Measurements from ENCODE around the gene DIDO1.

The DIDO1 gene

DNA sequence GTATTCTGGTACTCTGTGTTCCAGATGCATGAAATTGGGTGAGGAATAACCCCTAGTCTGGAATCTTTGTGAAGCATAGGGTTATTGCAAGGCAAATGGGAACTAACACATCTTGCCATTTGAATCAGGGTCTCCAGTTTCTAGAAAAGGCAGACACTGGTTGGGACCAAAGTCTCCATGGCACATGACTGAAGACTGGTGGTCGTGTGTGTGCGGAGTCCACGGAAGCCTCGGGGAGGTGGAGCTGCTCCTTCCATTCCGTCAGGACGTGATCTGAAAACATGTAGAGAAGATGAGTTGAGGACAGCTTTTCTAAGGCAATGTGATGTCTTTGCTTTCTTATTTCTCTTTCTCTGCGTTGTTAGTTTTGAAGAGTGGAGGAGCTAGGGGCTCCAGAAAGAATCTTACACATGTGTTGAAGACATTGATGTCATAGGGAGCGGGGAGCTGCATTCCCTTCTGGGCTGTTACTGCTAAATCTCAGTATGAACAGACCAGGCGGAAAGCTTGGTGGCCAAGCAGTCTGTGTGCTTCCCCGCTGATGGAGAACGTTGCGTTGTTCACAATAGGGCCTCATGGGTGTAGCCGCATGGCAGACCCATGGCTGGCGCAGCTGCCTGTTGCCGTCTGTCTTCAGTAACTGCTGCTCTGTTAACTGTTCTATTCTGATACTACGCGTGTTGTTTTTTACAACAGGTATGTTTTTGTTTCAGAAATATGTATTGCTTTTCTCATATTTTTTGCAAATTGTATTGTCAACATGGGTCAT, 21.4 kb upstream of the DIDO1 start:
- H3K4me3 ChIP-seq, result no peak overlapping the region
- H3K27ac ChIP-seq, result no peak overlapping the region
- no peak for TF ChIP-seq CTCF (IDR thresholded peaks at IDR 0.05)
- no peak for DNase-seq (ENCODE audit: low spot score)

GRCh38 chr20:62946918-62947317, 20.6 kb upstream of the DIDO1 start:
- no peak for DNase-seq (ENCODE audit: low spot score)

DNA sequence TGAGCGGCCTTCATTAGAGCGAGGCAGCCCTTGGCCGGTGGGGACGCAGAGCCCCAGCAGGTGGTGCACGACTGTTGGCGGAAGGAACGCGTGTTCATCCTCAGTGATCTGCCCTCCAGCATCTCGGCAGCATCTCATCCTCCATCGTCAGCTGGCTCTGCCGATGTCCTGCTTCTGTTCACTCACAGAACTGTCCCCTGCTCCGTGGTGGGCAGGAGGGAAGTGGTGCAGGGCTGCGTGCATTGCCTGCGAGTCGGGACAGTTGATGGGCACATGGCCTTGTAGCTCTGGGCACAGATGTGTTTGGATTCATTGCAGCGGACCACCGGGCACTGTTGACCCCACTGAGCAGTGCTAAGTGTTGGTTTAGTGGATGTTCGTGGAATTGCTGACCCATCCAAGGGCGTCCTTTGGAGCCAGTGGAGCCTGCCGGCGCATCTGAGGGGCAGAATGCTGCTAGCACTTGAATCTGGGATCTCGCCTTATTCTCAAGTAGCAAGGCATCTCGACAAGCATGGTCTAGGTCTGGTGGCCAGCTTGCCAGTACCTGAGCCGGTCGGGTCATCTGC, 19.6 kb upstream of the DIDO1 start:
- DNase-seq (ENCODE audit: low spot score), result no peak
- no peak for TF ChIP-seq CTCF (IDR thresholded peaks at IDR 0.05)
- H3K4me3 ChIP-seq, result no peak overlapping the region

More at GRCh38 chr20:62946918-62947317, 20.6 kb upstream of the DIDO1 start:
- H3K27ac ChIP-seq, result no peak overlapping the region
- no peak overlapping the region for H3K4me3 ChIP-seq
- no peak for TF ChIP-seq CTCF (IDR thresholded peaks at IDR 0.05)

GRCh38 chr20:62944746-62945145, 18.4 kb upstream of the DIDO1 start:
- DNase-seq (ENCODE audit: low spot score), result no peak
- TF ChIP-seq CTCF (IDR thresholded peaks at IDR 0.05), result no peak
- Histone ChIP-seq H3K4me3 (no peak overlapping the region), H3K27ac (no peak overlapping the region)

More for the DNA sequence above, 19.6 kb upstream of the DIDO1 start:
- H3K27ac ChIP-seq, result no peak overlapping the region

DNA sequence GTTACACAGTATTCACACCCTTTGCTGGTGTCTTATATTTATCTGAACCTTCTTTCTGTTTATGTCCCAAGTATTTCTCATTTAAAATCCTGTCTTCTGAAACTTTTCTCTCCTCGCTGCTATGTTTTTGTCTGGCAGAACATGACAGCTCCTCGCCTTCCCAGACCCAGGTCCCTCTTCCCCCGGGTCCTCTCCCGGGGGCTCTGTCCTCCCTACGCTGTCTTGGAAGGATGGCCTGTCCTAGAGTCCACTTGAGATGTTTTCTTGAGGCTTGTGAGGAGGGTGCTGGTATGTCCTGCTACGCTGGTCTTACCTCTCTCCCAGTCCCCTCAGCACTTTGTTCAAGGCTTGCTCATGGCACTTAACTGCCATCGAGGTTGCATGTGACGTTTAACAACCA, 17.9 kb upstream of the DIDO1 start:
- TF ChIP-seq CTCF (IDR thresholded peaks at IDR 0.05), result no peak
- H3K4me3 ChIP-seq, result no peak overlapping the region
- no peak for DNase-seq (ENCODE audit: low spot score)
- H3K27ac ChIP-seq, result no peak overlapping the region

- Histone ChIP-seq H3K27ac (no peak overlapping the region), H3K4me3 (no peak overlapping the region)
- no peak for TF ChIP-seq CTCF (IDR thresholded peaks at IDR 0.05)
- DNase-seq (ENCODE audit: low spot score), result no peak
Observed at GRCh38 chr20:62943396-62943795, 17.1 kb upstream of the DIDO1 start.

GRCh38 chr20:62942456-62942855, 16.2 kb upstream of the DIDO1 start:
- no peak for DNase-seq (ENCODE audit: low spot score)
- no peak for TF ChIP-seq CTCF (IDR thresholded peaks at IDR 0.05)
- H3K4me3 ChIP-seq, result no peak overlapping the region
- no peak overlapping the region for H3K27ac ChIP-seq

Measured in coronary artery (tissue), 2 donors.